Activated CD8-positive, alpha-beta memory T cell treated with anti-CD3 and anti-CD28 coated beads for 48 hours (primary cell): ENCODE results near the gene UTP11.
A peak's percentile ranks its signal among the peaks of the same experiment; 100 is the strongest.
"Not testable (repeated sequence)": the region's sequence is repeated elsewhere in the genome, so short reads cannot be mapped to it uniquely, and the experiment has no call there.

Source experiments
- DNase-seq, 3 experiments: peaks; one replicate each; pipeline ENCODE4 v3.0.0-alpha.2; 2020; ENCODE audit warnings: low read depth in 2 of 3, low spot score in 2 of 3

Gene UTP11

GRCh38 chr1:38012363-38013226 is at the start of gene UTP11:
UTP11 (plus strand) TSS chr1:38012734; CDS start chr1:38012803, 69 bp downstream.
- peak; percentile 53 to 77 (median 76) for DNase-seq

GRCh38 chr1:37964106-37964505 is 48.4 kb upstream of the UTP11 start:
- not testable (repeated sequence) for DNase-seq

GRCh38 chr1:37965301-37965700 is 47.2 kb upstream of the UTP11 start:
- no peak for DNase-seq

GRCh38 chr1:37973684-37974083 is 38.9 kb upstream of the UTP11 start:
- not testable (repeated sequence) for DNase-seq

GRCh38 chr1:37974567-37974966 is 38.0 kb upstream of the UTP11 start:
- no peak for DNase-seq

DNA sequence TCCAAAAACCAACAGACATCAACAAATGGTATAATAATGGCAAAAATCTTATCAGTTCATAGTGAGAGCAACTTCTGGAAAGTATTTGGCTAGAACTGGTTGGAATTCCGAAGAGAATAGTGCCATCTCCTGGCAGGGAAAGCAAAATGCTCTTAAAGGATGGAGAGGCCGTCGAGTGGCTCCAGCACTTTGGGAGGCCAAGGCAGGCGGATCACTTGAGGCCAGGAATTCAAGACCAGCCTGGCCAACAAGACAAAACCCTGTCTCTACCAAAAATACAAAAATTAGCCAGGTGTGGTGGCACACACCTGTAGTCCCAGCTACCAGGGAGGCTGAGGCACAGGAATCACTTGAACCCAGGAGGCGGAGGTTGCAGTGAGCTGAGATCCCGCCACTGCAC is 37.5 kb upstream of the UTP11 start:
- not testable (repeated sequence) for DNase-seq

DNA sequence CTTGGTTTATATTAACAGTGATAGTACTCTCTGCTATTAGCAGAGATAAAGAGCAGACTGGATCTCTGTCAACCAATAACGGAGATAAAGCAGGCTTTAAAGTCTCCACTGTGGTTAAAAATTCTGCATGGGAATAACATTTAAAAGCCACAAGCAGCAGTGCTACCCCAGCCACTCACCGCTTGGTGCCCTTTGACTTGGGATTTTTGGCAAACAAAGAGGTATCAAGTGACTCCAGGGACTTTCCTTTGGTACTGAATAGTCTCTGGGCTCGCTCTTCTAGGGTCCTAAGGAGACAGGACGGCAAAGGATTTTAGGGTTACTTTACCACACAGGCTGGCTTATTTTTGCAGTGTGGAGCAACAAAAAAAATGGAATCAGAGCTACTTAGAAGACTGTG is 34.0 kb upstream of the UTP11 start:
- no peak for DNase-seq

DNA sequence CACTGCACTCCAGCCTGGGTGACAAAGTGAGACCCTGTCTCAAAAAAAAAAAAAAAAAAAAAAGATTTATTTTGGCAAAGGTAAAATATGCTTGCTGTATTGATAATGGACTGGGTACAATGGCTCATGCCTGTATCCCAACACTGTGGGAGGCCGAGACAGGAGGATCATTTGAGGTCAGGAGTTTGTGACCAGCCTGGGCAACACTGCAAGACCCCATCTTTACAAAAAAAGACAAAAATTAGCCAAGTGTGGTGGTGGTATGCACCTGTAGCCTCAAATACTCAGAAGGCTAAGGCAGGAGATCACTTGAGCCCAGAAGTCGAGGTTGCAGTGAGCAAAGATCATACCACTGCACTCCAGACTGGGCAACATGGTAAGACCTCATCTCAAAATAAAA is 29.0 kb upstream of the UTP11 start:
- no peak for DNase-seq

GRCh38 chr1:37987679-37988078 is 24.9 kb upstream of the UTP11 start:
- DNase-seq, result no peak

DNA sequence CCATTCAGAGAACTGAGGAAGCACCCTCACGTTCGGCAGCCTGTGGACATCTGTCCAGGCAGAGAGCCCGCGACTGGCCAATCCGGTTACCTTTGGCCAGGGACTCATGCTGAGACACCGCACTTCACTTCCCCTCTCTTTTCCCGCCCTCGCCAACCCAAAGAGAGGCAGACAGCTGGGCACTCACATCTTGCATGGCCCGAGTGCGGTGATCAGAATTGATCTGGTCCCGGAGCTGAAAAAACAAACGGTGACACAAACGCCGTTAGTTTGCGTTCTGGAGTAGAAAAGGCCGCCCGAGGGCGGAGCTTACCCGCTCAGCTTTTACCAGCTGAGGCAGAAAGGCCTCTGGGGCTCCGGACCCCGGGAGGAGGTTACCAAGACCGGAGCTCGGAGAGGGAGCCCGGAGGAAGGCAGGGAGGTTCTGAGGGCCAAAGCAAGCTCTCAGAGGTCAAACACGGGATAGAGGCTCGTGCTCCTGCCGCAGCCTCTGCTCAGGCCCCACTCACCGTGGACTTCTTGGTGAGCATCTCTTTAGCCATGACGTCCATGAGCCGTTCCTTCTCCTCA is 23.1 kb upstream of the UTP11 start:
- no peak for DNase-seq

GRCh38 chr1:37994886-37995566 is 17.5 kb upstream of the UTP11 start:
- no peak for DNase-seq

GRCh38 chr1:37995751-37996345 is 16.7 kb upstream of the UTP11 start:
- no peak for DNase-seq

- DNase-seq, result no peak
Measured at GRCh38 chr1:37997256-37998088, 15.1 kb upstream of the UTP11 start.

DNA sequence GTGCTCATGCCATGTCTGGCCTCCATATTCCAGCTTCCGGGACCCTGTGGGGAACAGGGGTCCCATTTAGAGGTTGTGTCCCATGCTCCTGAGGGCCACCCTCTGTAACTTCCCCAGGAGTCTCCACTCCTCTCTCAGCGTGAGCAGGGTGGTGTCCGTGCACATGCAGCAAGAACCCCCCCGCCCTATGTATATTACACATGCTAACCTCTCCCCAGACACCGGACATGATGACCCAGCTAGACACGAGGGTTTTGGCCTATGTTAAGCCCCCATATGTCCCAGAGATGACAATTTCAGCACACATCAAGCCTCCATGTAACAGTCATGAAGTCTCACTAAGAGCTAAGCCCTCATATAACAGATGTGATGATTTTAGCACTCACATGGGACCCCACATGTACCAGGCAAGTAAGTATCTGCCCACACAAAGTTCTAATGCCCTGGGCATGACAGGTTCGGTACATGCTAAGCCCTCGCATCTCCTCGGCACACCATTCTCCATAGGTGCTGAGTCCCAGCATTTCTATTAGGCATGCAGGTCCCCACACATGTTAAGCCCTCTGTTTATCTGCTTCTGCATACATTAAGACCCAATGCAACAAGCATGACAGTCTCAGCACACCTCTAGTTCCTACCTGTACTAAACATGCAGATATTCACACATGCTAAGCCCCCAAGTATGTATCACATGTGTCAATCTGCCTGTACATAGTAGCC is 14.3 kb upstream of the UTP11 start:
- no peak for DNase-seq

- DNase-seq, result no peak
Measured at GRCh38 chr1:37998913-37999429, 13.6 kb upstream of the UTP11 start.

DNA sequence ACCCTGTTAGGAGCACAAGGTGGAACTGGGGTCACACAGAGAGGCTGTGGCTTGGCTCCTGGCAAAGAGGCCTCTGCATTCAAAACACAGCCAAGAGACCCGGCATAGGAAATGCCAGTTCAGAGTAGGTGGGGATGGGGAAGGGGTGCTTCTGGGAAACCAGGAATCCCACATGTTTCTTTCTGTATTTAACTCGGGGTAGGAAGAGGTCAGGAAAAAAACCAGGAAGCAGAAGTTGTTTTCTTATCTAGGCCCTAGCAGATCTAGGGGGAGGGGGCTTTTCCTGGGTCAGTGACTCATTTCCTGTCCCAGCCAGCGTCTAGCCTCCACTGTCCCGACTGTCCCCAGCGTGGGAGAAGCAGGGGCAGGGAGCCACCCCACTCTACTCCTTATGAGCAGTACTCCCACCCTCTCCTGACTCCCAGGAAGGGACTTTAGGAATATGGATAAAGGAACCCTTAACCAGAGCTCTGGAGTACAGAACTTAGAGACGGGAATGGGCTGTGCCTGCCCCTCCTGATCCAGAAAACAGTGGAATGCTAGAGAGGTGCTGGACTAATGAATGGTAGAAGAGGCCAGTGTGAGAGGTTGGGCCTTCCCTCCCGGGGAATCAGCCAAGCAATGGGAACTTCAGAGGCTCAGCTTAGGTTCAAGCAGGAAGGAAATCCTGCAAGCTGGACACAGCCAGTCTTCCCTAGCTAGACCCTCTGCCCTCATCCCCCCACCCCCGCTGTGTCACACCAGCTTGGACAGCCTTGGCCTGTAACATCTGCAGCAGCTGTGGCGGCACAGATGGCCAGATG is 12.9 kb upstream of the UTP11 start:
- DNase-seq, result no peak

- DNase-seq, result no peak
Measured at GRCh38 chr1:38000233-38000528, 12.4 kb upstream of the UTP11 start.

GRCh38 chr1:38000529-38001455 is 11.7 kb upstream of the UTP11 start:
- DNase-seq, result no peak
